HL-60 (cell line): ENCODE data around the gene MYO1B.

Source experiments
- DNase-seq, 2 experiments: peaks; one replicate each; pipeline ENCODE4 v3.0.0-alpha.2; 2010 to 2020; ENCODE audit warnings: low read depth in 1 of 2, low spot score in 1 of 2
- H3K27ac ChIP-seq: fragments of 250-450 bp; sonication (Bioruptor Pico); replicated peaks from 2 replicates; pipeline ENCODE4 v1.5.1; 2020; ENCODE audit warnings: mild to moderate bottlenecking, moderate library complexity
- H3K27me3 ChIP-seq: fragments of 250-450 bp; sonication (Bioruptor Pico); 2 replicates; pipeline ENCODE4 v1.5.1; 2021; ENCODE audit warnings: mild to moderate bottlenecking, moderate library complexity; ENCODE audit not compliant: insufficient read depth, poor library complexity, severe bottlenecking
- H3K4me3 ChIP-seq: replicated peaks from 2 replicates; pipeline ENCODE4 v1.5.1; 2011; ENCODE audit warnings: mild to moderate bottlenecking, control low read depth, low read length; ENCODE audit not compliant: insufficient read depth
- CTCF ChIP-seq: IDR thresholded peaks from one replicate; pipeline ENCODE4 v1.5.1; 2011; ENCODE audit warnings: low read length, control low read depth, inconsistent platforms; ENCODE audit not compliant: insufficient read depth
- GABPA ChIP-seq: IDR thresholded peaks from 2 replicates; pipeline ENCODE4 v1.6.1; 2012; ENCODE audit warnings: low read depth
- POLR2AphosphoS5 ChIP-seq: IDR thresholded peaks from 2 replicates; pipeline ENCODE4 v1.6.1; 2012; ENCODE audit warnings: low read depth
- REST ChIP-seq: IDR thresholded peaks from 2 replicates; pipeline ENCODE4 v1.6.1; 2012; ENCODE audit warnings: low read depth; ENCODE audit not compliant: insufficient replicate concordance
- SPI1 ChIP-seq: IDR thresholded peaks from 2 replicates; pipeline ENCODE4 v1.6.1; 2012; ENCODE audit warnings: low read depth, mild to moderate bottlenecking, borderline replicate concordance

MYO1B gene

GRCh38 chr2:191405546-191405945, 160.3 kb downstream of the MYO1B start:
- DNase-seq: no peak
- H3K27me3 ChIP-seq: no peaks in the 10 kb centered on the region
- no peak overlapping the region for H3K4me3 ChIP-seq
- TF ChIP-seq REST (no peak), GABPA (no peak), POLR2AphosphoS5 (no peak), CTCF (no peak), SPI1 (no peak)
- H3K27ac ChIP-seq: no peak overlapping the region

GRCh38 chr2:191410646-191411436, 165.6 kb downstream of the MYO1B start:
- Histone ChIP-seq H3K27ac (no peak overlapping the region), H3K27me3 (no peaks in the 10 kb centered on the region), H3K4me3 (no peak overlapping the region)
- DNase-seq: no peak
- no peak for TF ChIP-seq POLR2AphosphoS5
- no peak for TF ChIP-seq CTCF
- TF ChIP-seq GABPA: no peak
- no peak for TF ChIP-seq REST
- TF ChIP-seq SPI1: no peak

GRCh38 chr2:191411472-191411871, 166.3 kb downstream of the MYO1B start:
- no peak for DNase-seq
- no peaks in the 10 kb centered on the region for H3K27me3 ChIP-seq
- H3K4me3 ChIP-seq: no peak overlapping the region
- no peak overlapping the region for H3K27ac ChIP-seq
- no peak for TF ChIP-seq REST
- no peak for TF ChIP-seq SPI1
- no peak for TF ChIP-seq CTCF
- TF ChIP-seq POLR2AphosphoS5: no peak
- no peak for TF ChIP-seq GABPA
